ENCODE data around the gene TTC7B. TPM values are rescaled to one million over a fixed set of nuclear protein-coding genes. Genes with fewer than 3 reads are reported as not detected.

The TTC7B gene
- total and polyA plus RNA-seq, 2 experiments from 2014 or later: 7.9 to 28.6 TPM

DNA sequence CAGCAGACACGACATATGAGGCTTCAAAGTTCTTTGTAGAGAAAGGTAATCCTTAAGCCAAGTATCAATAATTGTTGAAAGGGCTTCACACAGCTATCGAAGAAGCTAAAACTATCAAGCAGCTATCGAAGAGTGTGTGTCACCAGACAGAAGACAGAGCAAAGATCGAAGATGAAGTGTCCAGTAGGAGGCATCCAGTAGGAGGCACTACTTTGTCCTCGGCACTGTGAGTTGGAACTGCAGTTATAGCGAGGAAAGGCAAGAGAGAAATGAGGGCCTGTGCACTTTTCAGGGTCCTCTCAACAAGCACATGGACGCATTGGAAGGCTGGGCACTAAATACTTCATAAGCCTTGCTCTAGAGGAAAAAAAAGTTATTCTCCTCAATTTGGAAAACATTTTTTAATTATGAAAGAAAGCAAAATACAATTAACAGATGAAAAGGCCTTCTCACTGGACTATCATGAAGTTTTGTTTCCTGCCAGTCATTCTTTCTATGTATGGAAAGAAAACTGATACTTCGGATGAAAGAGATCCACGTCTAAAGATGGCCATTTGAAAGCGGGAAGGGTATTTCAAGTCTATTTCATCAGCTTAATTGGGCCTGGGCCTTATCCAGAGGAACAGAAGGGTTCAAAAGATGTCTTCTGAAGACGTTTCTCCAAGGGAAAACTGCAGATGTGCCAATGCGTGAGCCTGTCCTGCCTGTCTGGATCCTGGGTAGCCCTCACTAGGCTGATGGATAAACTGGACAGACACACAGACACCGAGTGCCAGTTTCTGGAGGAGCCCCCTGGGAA lies 244.9 kb downstream of the TTC7B start:
- Histone ChIP-seq H3K4me2 (no peak overlapping the region), H3K79me2 (replicated peaks; ENCODE audit: insufficient read depth) (no peaks in the 10 kb centered on the region), H4K20me1 (replicated peaks; ENCODE audit: insufficient read depth) (no peaks in the 10 kb centered on the region; the same call in 1 of the 2 replicates), H3K27ac (ENCODE audit: low read depth) (no peak overlapping the region), H3F3A (replicated peaks; ENCODE audit: low read depth) (no peaks in the 10 kb centered on the region), H3K27me3 (ENCODE audit: insufficient read depth) (no peaks in the 10 kb centered on the region), H3K4me3 (no peak overlapping the region), H2AFZ (no peak overlapping the region), H3K4me1 (ENCODE audit: insufficient read depth) (peaks cover 16% of the 10 kb centered on the region), H3K36me3 (ENCODE audit: insufficient read depth) (no peaks in the 10 kb centered on the region), H3K9me2 (ENCODE audit: insufficient read depth) (no peaks in the 10 kb centered on the region)
- no peaks in the 10 kb centered on the region for H3K36me3 Mint-ChIP-seq (ENCODE audit: low read depth)
- no peaks in the 10 kb centered on the region for H3K9me3 Mint-ChIP-seq
- ATAC-seq (no peak), DNase-seq (ENCODE audit: low spot score) (no peak)
- H3K27me3 Mint-ChIP-seq (ENCODE audit: insufficient read depth, low read depth, poor library complexity): peaks cover 13% of the 10 kb centered on the region
- no peak overlapping the region for H3K4me3 Mint-ChIP-seq
- H3K4me1 Mint-ChIP-seq: peaks cover 55% of the 10 kb centered on the region
- H3K27ac Mint-ChIP-seq: no peak overlapping the region
- TF ChIP-seq CREB1 (CRISPR knock-in tag; IDR thresholded peaks at IDR 0.05; ENCODE audit: low read depth): no peak
- no peak for TF ChIP-seq EZH2 (IDR thresholded peaks at IDR 0.05; ENCODE audit: low read depth, unreplicated experiment)
- TF ChIP-seq, protein P1, sequence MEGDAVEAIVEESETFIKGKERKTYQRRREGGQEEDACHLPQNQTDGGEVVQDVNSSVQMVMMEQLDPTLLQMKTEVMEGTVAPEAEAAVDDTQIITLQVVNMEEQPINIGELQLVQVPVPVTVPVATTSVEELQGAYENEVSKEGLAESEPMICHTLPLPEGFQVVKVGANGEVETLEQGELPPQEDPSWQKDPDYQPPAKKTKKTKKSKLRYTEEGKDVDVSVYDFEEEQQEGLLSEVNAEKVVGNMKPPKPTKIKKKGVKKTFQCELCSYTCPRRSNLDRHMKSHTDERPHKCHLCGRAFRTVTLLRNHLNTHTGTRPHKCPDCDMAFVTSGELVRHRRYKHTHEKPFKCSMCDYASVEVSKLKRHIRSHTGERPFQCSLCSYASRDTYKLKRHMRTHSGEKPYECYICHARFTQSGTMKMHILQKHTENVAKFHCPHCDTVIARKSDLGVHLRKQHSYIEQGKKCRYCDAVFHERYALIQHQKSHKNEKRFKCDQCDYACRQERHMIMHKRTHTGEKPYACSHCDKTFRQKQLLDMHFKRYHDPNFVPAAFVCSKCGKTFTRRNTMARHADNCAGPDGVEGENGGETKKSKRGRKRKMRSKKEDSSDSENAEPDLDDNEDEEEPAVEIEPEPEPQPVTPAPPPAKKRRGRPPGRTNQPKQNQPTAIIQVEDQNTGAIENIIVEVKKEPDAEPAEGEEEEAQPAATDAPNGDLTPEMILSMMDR (conservative IDR thresholded peaks at IDR 0.05; ENCODE audit: low read depth in 2 of 2): peak; percentile 40 to 60

DNA sequence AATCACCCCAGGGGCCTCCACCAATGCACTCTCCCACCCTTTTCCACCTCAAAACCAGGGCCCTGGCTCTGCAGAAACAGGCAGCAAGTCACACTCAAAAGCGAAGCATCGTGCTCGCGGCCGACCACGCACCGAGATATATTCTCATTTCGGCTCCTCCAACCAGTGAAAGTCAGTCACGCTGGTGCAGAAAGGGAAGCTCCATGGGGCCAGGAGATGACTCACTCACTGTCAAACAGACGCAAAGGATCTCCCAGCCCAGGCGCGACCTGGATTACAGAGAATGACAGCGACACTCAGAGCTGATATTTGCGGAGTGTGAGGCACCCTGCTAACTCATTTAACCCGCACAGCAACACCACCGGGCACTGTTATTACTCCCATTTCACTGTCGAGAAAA lies 245.8 kb downstream of the TTC7B start:
- ATAC-seq: no peak
- peaks cover 10% of the 10 kb centered on the region for H3K27me3 Mint-ChIP-seq (ENCODE audit: insufficient read depth, low read depth, poor library complexity)
- Histone ChIP-seq H4K20me1 (replicated peaks; ENCODE audit: insufficient read depth) (no peaks in the 10 kb centered on the region; the same call in 1 of the 2 replicates), H2AFZ (no peak overlapping the region), H3K36me3 (ENCODE audit: insufficient read depth) (no peaks in the 10 kb centered on the region), H3K9me2 (ENCODE audit: insufficient read depth) (no peaks in the 10 kb centered on the region), H3K27ac (ENCODE audit: low read depth) (no peak overlapping the region), H3K4me1 (ENCODE audit: insufficient read depth) (peaks cover 12% of the 10 kb centered on the region), H3K27me3 (ENCODE audit: insufficient read depth) (no peaks in the 10 kb centered on the region), H3K4me3 (no peak overlapping the region), H3K79me2 (replicated peaks; ENCODE audit: insufficient read depth) (no peaks in the 10 kb centered on the region), H3F3A (replicated peaks; ENCODE audit: low read depth) (no peaks in the 10 kb centered on the region), H3K4me2 (no peak overlapping the region)
- no peak for DNase-seq (ENCODE audit: low spot score)
- H3K27ac Mint-ChIP-seq: no peak overlapping the region
- H3K4me3 Mint-ChIP-seq: no peak overlapping the region
- no peaks in the 10 kb centered on the region for H3K36me3 Mint-ChIP-seq (ENCODE audit: low read depth)
- no peaks in the 10 kb centered on the region for H3K9me3 Mint-ChIP-seq
- peaks cover 46% of the 10 kb centered on the region for H3K4me1 Mint-ChIP-seq
- TF ChIP-seq JUNB (IDR thresholded peaks at IDR 0.05; ENCODE audit: unreplicated experiment): no peak
- TF ChIP-seq POLR2AphosphoS5 (IDR thresholded peaks at IDR 0.05; ENCODE audit: low read depth): no peak
- no peak for TF ChIP-seq ZNF331 (CRISPR knock-in tag; IDR thresholded peaks at IDR 0.05; ENCODE audit: low read depth)
- TF ChIP-seq, protein P1 (conservative IDR thresholded peaks at IDR 0.05; ENCODE audit: low read depth in 2 of 2): no peak
- no peak for TF ChIP-seq STAT1 (IDR thresholded peaks at IDR 0.05; ENCODE audit: unreplicated experiment)
- TF ChIP-seq, protein P2, sequence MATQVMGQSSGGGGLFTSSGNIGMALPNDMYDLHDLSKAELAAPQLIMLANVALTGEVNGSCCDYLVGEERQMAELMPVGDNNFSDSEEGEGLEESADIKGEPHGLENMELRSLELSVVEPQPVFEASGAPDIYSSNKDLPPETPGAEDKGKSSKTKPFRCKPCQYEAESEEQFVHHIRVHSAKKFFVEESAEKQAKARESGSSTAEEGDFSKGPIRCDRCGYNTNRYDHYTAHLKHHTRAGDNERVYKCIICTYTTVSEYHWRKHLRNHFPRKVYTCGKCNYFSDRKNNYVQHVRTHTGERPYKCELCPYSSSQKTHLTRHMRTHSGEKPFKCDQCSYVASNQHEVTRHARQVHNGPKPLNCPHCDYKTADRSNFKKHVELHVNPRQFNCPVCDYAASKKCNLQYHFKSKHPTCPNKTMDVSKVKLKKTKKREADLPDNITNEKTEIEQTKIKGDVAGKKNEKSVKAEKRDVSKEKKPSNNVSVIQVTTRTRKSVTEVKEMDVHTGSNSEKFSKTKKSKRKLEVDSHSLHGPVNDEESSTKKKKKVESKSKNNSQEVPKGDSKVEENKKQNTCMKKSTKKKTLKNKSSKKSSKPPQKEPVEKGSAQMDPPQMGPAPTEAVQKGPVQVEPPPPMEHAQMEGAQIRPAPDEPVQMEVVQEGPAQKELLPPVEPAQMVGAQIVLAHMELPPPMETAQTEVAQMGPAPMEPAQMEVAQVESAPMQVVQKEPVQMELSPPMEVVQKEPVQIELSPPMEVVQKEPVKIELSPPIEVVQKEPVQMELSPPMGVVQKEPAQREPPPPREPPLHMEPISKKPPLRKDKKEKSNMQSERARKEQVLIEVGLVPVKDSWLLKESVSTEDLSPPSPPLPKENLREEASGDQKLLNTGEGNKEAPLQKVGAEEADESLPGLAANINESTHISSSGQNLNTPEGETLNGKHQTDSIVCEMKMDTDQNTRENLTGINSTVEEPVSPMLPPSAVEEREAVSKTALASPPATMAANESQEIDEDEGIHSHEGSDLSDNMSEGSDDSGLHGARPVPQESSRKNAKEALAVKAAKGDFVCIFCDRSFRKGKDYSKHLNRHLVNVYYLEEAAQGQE (IDR thresholded peaks at IDR 0.05; ENCODE audit: unreplicated experiment): no peak
- TF ChIP-seq CREB1 (CRISPR knock-in tag; IDR thresholded peaks at IDR 0.05; ENCODE audit: low read depth): no peak
- no peak for TF ChIP-seq ZNF114 (CRISPR knock-in tag; IDR thresholded peaks at IDR 0.05)

Measured in GM23338 (cell line).